Ishikawa (cell line): Measurements from ENCODE around the gene OVOL1.

Source experiments
- CEBPB ChIP-seq: IDR thresholded peaks from 2 replicates; pipeline ENCODE4 v1.6.1; 2012
- CREB1 ChIP-seq: IDR thresholded peaks from 2 replicates; pipeline ENCODE4 v1.6.1; 2012; ENCODE audit warnings: low read depth
- EGR1 ChIP-seq: IDR thresholded peaks from 2 replicates; pipeline ENCODE4 v1.6.1; 2012
- EP300 ChIP-seq: IDR thresholded peaks from 2 replicates; pipeline ENCODE4 v1.6.1; 2012; ENCODE audit warnings: borderline replicate concordance
- FOXM1 ChIP-seq: IDR thresholded peaks from 2 replicates; pipeline ENCODE4 v1.6.1; 2012; ENCODE audit warnings: low read depth, borderline replicate concordance
- MAX ChIP-seq: IDR thresholded peaks from 2 replicates; pipeline ENCODE4 v1.6.1; 2012
- NFIC ChIP-seq: IDR thresholded peaks from 2 replicates; pipeline ENCODE4 v1.6.1; 2012
- RAD21 ChIP-seq: IDR thresholded peaks from 2 replicates; pipeline ENCODE4 v1.6.1; 2012; ENCODE audit warnings: low read depth
- REST ChIP-seq: IDR thresholded peaks from 2 replicates; pipeline ENCODE4 v1.6.1; 2012; ENCODE audit warnings: low read depth, mild to moderate bottlenecking
- TAF1 ChIP-seq: IDR thresholded peaks from 2 replicates; pipeline ENCODE4 v1.6.1; 2012; ENCODE audit warnings: low read depth, mild to moderate bottlenecking
- TCF12 ChIP-seq: IDR thresholded peaks from 2 replicates; pipeline ENCODE4 v1.6.1; 2012; ENCODE audit warnings: low read depth
- TEAD4 ChIP-seq: IDR thresholded peaks from 2 replicates; pipeline ENCODE4 v1.6.1; 2012
- YY1 ChIP-seq: IDR thresholded peaks from 2 replicates; pipeline ENCODE4 v1.6.1; 2012; ENCODE audit warnings: low read depth
- ZBTB7A ChIP-seq: IDR thresholded peaks from 2 replicates; pipeline ENCODE4 v1.6.1; 2012; ENCODE audit warnings: low read depth
- TF ChIP-seq, protein P1 (sequence below): IDR thresholded peaks from 2 replicates; pipeline ENCODE4 v1.6.1; 2012

The OVOL1 gene

DNA sequence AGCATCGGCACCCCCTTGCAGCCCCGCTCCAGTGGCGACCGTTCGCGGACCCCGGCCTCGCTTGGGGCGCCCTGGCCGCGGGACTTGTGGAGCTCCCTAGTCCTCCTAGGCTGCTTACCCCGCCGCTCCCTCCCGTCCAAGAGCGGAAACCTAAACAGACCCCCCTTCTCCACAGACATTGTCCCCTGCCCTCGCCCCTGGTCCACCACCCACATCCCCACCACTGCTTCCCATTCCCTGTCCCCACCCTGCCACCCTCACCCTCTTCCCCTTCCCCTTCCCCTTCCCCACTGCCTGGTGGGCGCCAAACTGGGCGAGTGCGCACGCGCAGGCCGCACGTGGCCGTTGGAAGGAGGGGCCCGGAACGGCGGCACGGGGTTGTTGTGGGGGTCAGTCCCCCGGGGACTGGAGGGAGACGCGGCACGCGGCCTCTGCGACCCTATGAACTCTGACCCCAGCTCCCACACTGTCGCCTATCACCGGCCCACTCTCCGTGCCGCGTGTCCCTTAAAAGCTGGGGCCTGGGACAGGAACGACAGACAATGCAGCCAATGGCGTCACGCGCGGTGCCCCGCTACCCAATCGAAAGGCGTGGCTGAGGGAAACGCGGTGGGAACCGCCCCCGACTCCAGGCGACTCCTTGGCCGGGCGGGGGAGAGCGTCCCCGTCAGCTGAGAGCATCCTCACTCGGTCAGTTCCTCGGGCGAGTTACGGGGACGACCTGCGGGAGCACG is 46.6 kb downstream of the OVOL1 start, which contains the start of gene SNX32:
TSS of gene SNX32 (plus strand) at position 667 of the 734 bp plus-strand sequence. CDS start 103 bp downstream, outside the sequence.
- TF ChIP-seq EGR1 (0 out of 2 replicates have a peak, but pooled peaks have one; percentile 25), CEBPB (no peak), CREB1 (peak; percentile 32; the same call in 1 of the 2 replicates), MAX (peak; percentile 48; the same call in 1 of the 2 replicates), RAD21 (no peak)

DNA sequence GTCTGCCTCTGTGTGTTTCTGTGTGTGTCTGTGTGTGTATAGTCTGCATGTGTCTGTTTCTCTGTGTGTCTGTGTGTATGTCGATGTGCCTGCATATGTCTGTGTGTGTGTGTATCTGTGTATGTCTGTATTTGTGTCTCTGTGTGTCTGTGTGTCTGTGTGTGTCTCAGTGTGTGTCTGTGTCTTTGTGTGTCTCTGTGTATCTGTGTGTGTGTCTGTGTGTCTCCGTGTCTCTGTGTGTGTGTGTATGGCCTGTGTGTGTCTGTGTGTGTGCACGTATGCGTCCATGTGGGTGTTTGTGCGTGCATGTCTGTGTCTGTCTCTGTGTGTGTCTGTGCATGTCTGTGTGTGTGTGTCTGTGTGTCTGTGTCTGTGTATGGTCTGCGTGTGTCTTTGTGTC is 47.3 kb downstream of the OVOL1 start:
- TF ChIP-seq TCF12, result no peak
- TF ChIP-seq ZBTB7A, result no peak
- TF ChIP-seq, protein P1, sequence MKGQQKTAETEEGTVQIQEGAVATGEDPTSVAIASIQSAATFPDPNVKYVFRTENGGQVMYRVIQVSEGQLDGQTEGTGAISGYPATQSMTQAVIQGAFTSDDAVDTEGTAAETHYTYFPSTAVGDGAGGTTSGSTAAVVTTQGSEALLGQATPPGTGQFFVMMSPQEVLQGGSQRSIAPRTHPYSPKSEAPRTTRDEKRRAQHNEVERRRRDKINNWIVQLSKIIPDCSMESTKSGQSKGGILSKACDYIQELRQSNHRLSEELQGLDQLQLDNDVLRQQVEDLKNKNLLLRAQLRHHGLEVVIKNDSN, result no peak
- TF ChIP-seq YY1, result no peak
- TF ChIP-seq TEAD4, result no peak
- TF ChIP-seq REST, result no peak
- TF ChIP-seq EP300, result no peak
- no peak for TF ChIP-seq FOXM1
- no peak for TF ChIP-seq TAF1
- no peak for TF ChIP-seq NFIC
- no peak for TF ChIP-seq CREB1
- no peak for TF ChIP-seq RAD21

GRCh38 chr11:65842144-65842543 is 55.3 kb downstream of the OVOL1 start:
- TF ChIP-seq YY1, result no peak
- TF ChIP-seq EP300, result no peak
- TF ChIP-seq FOXM1, result no peak
- TF ChIP-seq NFIC, result no peak
- no peak for TF ChIP-seq REST
- TF ChIP-seq EGR1, result no peak
- no peak for TF ChIP-seq TEAD4
- no peak for TF ChIP-seq TAF1
- TF ChIP-seq RAD21, result no peak

DNA sequence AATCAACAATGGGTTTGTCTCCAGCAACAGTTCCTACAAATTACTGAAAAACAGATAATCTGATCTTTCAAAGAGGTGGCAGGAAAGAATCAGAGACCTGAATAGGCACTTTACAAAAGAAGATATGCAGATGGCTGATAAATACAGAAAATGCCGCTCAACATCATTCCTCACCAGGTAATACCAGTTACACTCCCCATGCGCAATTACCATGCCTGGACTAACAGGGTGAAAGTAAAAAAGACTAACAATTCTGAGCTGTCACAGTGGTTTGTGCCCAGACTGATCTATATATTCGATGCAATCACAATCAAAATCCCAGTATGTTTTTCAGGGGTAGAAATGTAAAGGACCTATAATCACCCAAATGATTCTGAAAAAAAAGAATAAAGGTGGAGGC is 56.9 kb downstream of the OVOL1 start:
- TF ChIP-seq CREB1, result no peak
- TF ChIP-seq TAF1, result no peak
- no peak for TF ChIP-seq EGR1
- TF ChIP-seq FOXM1, result no peak
- no peak for TF ChIP-seq REST
- TF ChIP-seq EP300, result no peak
- no peak for TF ChIP-seq MAX
- TF ChIP-seq RAD21, result no peak
- no peak for TF ChIP-seq TCF12
- no peak for TF ChIP-seq ZBTB7A
- no peak for TF ChIP-seq TEAD4
- no peak for TF ChIP-seq YY1
- TF ChIP-seq, protein P1, result no peak
- TF ChIP-seq NFIC, result no peak
- TF ChIP-seq CEBPB, result no peak
